Liver (tissue), 9 donors: ENCODE measurements around the gene CLIC3. TPM values are rescaled to one million over a fixed set of nuclear protein-coding genes. Genes with fewer than 3 reads are reported as not detected.

ENCODE experiments used
- DNase-seq: peaks from one replicate; pipeline ENCODE4 v3.0.0-alpha.2; 2017; ENCODE audit warnings: low spot score
- H3K27ac ChIP-seq, 2 donors: one replicate each; pipeline ENCODE4 v1.7.0; 2013; ENCODE audit warnings: inconsistent platforms in 2 of 2, low read length in 2 of 2, control low read depth in 1 of 2, low read depth in 1 of 2, mild to moderate bottlenecking in 1 of 2
- H3K27me3 ChIP-seq, 4 donors: one replicate each; pipeline versions ENCODE4 v1.6.1 to v1.7.0; 2013; ENCODE audit warnings: low read length in 3 of 4, inconsistent platforms in 1 of 4, mild to moderate bottlenecking in 1 of 4, moderate library complexity in 1 of 4; ENCODE audit not compliant: control insufficient read depth in 4 of 4, insufficient read depth in 4 of 4
- H3K36me3 ChIP-seq, 4 donors: one replicate each; pipeline versions ENCODE4 v1.6.1 to v1.7.0; 2013; ENCODE audit warnings: low read length in 3 of 4, mild to moderate bottlenecking in 3 of 4, low read depth in 1 of 4, moderate library complexity in 1 of 4; ENCODE audit not compliant: control insufficient read depth in 4 of 4, insufficient read depth in 3 of 4
- H3K4me1 ChIP-seq, 4 donors: one replicate each; pipeline versions ENCODE4 v1.6.1 to v1.7.0; 2013; ENCODE audit warnings: low read length in 3 of 4, mild to moderate bottlenecking in 3 of 4, moderate library complexity in 1 of 4; ENCODE audit not compliant: control insufficient read depth in 4 of 4, insufficient read depth in 4 of 4
- H3K4me3 ChIP-seq, 3 donors: one replicate each; pipeline versions ENCODE4 v1.6.1 to v1.7.0; 2013; ENCODE audit warnings: low read length in 3 of 3, control low read depth in 1 of 3, low read depth in 1 of 3, mild to moderate bottlenecking in 1 of 3
- H3K9ac ChIP-seq, 2 donors: one replicate each; pipeline ENCODE4 v1.7.0; 2013; ENCODE audit warnings: low read length in 2 of 2, mild to moderate bottlenecking in 2 of 2, moderate library complexity in 2 of 2, control low read depth in 1 of 2, low read depth in 1 of 2
- H3K9me3 ChIP-seq, 4 donors: one replicate each; pipeline versions ENCODE4 v1.6.1 to v1.7.0; 2013; ENCODE audit warnings: low read length in 3 of 4; ENCODE audit not compliant: control insufficient read depth in 4 of 4
- FOXA1 ChIP-seq: IDR thresholded peaks from 2 replicates; pipeline ENCODE4 v1.6.1; 2016; ENCODE audit warnings: antibody characterized with exemption
- FOXA2 ChIP-seq: IDR thresholded peaks from 2 replicates; pipeline ENCODE4 v1.6.1; 2016; ENCODE audit warnings: antibody characterized with exemption
- GABPA ChIP-seq, 2 donors: IDR thresholded peaks in 1 of 2; conservative IDR thresholded peaks in 1 of 2; 2 replicates each; pipeline ENCODE4 v1.6.1; 2016; ENCODE audit warnings: antibody characterized with exemption in 2 of 2, mild to moderate bottlenecking in 1 of 2, moderate library complexity in 1 of 2
- HNF4A ChIP-seq, 2 donors: conservative IDR thresholded peaks; 2 replicates each; pipeline ENCODE4 v1.6.1; 2016; ENCODE audit warnings: antibody characterized with exemption in 2 of 2, mild to moderate bottlenecking in 2 of 2
- JUND ChIP-seq, 2 donors: IDR thresholded peaks; 2 replicates each; pipeline ENCODE4 v1.6.1; 2016; ENCODE audit warnings: antibody characterized with exemption in 2 of 2
- NR2F2 ChIP-seq: IDR thresholded peaks from 2 replicates; pipeline ENCODE4 v1.6.1; 2016; ENCODE audit warnings: antibody characterized with exemption
- RAD21 ChIP-seq, 2 donors: IDR thresholded peaks; 2 replicates each; pipeline ENCODE4 v1.6.1; 2016; ENCODE audit warnings: antibody characterized with exemption in 2 of 2, mild to moderate bottlenecking in 2 of 2
- REST ChIP-seq: IDR thresholded peaks from 2 replicates; pipeline ENCODE4 v1.6.1; 2016; ENCODE audit warnings: antibody characterized with exemption, mild to moderate bottlenecking
- RXRA ChIP-seq, 2 donors: IDR thresholded peaks; 2 replicates each; pipeline ENCODE4 v1.6.1; 2017 to 2018; ENCODE audit warnings: antibody characterized with exemption in 2 of 2, mild to moderate bottlenecking in 1 of 2
- TAF1 ChIP-seq: conservative IDR thresholded peaks from 2 replicates; pipeline ENCODE4 v1.6.1; 2016; ENCODE audit warnings: antibody characterized with exemption, mild to moderate bottlenecking
- WGBS: extraction: QIAGEN DNeasy Blood & Tissue Kit; methylation state at CpG from one replicate; pipeline ENCODE4 v1.1.7; 2013; 5-methylcytosine and 5-hydroxymethylcytosine counted together
- polyA plus RNA-seq, 2 donors: library from polyadenylated mRNA; stranded (reverse) in 1 of 2; unstranded in 1 of 2; fragments of 200-250 nt in 1 of 2; fragments of >200 nt in 1 of 2; fragmentation: Nextera tagmentation in 1 of 2; extraction: Ambion mirVana in 1 of 2; gene quantifications; one replicate each; pipeline versions ENCODE4 v1.2.1 to v1.2.3, GENCODE V29; 2013 to 2015
- total RNA-seq, 2 donors: library from RNA; depleted of rRNA; stranded (reverse); fragments of >200 nt; gene quantifications; one replicate each; pipeline ENCODE4 v1.2.3, GENCODE V29; 2014
- TF ChIP-seq, protein P1 (sequence below): IDR thresholded peaks from 2 replicates; pipeline ENCODE4 v1.6.1; 2016; ENCODE audit warnings: antibody characterized with exemption
- TF ChIP-seq, protein P2 (sequence below): IDR thresholded peaks from 2 replicates; pipeline ENCODE4 v1.6.1; 2016; ENCODE audit warnings: antibody characterized with exemption
- TF ChIP-seq, protein P3 (sequence below): IDR thresholded peaks from 2 replicates; pipeline ENCODE4 v1.6.1; 2016; ENCODE audit warnings: antibody characterized with exemption
- TF ChIP-seq, protein P4 (sequence below): fragments of 150-350 bp; IDR thresholded peaks from 2 replicates; pipeline ENCODE4 v1.5.1; 2017; ENCODE audit warnings: improper control_type of control experiment, low read depth, low read length; ENCODE audit not compliant: missing input control
- donor health status: healthy.
- donor health status: healthy.
- donor health status: healthy.
- donor health status: healthy.
- donor health status: healthy.

Gene CLIC3
- total and polyA plus RNA-seq, 4 donors: 0.33 to 0.83 (median 0.40) TPM

GRCh38 chr9:137028263-137029057 is 32.1 kb upstream of the CLIC3 start:
- H3K36me3 ChIP-seq: no peaks in the 10 kb centered on the region
- peak overlapping the region; percentile 23 to 55 for H3K9ac ChIP-seq

More at GRCh38 chr9:137028263-137029057, 32.1 kb upstream of the CLIC3 start:
- Histone ChIP-seq H3K27ac (peak overlapping the region in 1 of 2 donors; percentile 25), H3K27me3 (no peaks in the 10 kb centered on the region), H3K9me3 (no peaks in the 10 kb centered on the region), H3K4me1 (peaks cover 33 to 58% (median 42%) of the 10 kb centered on the region in 4 donors), H3K4me3 (peak overlapping the region in 2 of 3 donors; percentile 53 to 72)
- under 1% methylated on average over 98 of the region's 98 CpGs for WGBS
- peak; percentile 71 for DNase-seq
- TF ChIP-seq FOXA2 (no peak), REST (no peak), GABPA (IDR thresholded peaks at IDR 0.05 in 1 of 2, conservative IDR thresholded peaks at IDR 0.05 in 1 of 2) (no peak), RXRA (IDR thresholded peaks at IDR 0.05) (no peak), NR2F2 (no peak), HNF4A (conservative IDR thresholded peaks at IDR 0.05) (no peak), RAD21 (IDR thresholded peaks at IDR 0.05) (peak in 1 of 2 donors; percentile 18), FOXA1 (no peak), JUND (IDR thresholded peaks at IDR 0.05) (no peak), TAF1 (no peak)
- TF ChIP-seq, protein P1, sequence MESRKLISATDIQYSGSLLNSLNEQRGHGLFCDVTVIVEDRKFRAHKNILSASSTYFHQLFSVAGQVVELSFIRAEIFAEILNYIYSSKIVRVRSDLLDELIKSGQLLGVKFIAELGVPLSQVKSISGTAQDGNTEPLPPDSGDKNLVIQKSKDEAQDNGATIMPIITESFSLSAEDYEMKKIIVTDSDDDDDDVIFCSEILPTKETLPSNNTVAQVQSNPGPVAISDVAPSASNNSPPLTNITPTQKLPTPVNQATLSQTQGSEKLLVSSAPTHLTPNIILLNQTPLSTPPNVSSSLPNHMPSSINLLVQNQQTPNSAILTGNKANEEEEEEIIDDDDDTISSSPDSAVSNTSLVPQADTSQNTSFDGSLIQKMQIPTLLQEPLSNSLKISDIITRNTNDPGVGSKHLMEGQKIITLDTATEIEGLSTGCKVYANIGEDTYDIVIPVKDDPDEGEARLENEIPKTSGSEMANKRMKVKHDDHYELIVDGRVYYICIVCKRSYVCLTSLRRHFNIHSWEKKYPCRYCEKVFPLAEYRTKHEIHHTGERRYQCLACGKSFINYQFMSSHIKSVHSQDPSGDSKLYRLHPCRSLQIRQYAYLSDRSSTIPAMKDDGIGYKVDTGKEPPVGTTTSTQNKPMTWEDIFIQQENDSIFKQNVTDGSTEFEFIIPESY: no peak
- TF ChIP-seq, protein P2, sequence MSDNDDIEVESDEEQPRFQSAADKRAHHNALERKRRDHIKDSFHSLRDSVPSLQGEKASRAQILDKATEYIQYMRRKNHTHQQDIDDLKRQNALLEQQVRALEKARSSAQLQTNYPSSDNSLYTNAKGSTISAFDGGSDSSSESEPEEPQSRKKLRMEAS: no peak
- TF ChIP-seq, protein P3, sequence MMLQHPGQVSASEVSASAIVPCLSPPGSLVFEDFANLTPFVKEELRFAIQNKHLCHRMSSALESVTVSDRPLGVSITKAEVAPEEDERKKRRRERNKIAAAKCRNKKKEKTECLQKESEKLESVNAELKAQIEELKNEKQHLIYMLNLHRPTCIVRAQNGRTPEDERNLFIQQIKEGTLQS: no peak
- TF ChIP-seq, protein P4, sequence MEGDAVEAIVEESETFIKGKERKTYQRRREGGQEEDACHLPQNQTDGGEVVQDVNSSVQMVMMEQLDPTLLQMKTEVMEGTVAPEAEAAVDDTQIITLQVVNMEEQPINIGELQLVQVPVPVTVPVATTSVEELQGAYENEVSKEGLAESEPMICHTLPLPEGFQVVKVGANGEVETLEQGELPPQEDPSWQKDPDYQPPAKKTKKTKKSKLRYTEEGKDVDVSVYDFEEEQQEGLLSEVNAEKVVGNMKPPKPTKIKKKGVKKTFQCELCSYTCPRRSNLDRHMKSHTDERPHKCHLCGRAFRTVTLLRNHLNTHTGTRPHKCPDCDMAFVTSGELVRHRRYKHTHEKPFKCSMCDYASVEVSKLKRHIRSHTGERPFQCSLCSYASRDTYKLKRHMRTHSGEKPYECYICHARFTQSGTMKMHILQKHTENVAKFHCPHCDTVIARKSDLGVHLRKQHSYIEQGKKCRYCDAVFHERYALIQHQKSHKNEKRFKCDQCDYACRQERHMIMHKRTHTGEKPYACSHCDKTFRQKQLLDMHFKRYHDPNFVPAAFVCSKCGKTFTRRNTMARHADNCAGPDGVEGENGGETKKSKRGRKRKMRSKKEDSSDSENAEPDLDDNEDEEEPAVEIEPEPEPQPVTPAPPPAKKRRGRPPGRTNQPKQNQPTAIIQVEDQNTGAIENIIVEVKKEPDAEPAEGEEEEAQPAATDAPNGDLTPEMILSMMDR: peak; percentile 51
